GM21381 (cell line): ENCODE results near the gene PLXND1.

Experiments
- ATAC-seq: cut with Tn5 transposase; IDR thresholded peaks from one replicate; pipeline ENCODE4 v1.9.1; 2021; ENCODE audit warnings: mild to moderate bottlenecking, moderate library complexity; ENCODE audit not compliant: unreplicated experiment

Gene PLXND1

DNA sequence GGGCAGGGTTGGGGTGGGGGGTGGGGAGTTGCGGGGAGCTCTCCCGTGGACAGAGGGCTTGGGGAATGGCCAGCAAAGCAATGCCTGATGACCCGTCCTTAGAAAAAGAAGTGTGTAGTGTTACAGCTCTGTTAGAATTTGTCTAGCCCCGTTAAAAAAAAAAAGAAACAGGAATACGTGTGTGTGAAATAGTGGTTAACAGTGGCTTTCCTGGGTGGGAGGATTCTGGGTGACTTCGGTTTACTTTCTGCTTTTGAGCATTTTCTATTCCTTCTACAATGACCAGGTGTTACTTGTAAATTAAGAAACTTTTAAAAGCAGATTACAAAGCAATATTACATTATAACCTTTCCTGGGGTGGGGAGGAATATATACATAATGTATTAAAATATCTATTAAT, 38.5 kb downstream of the PLXND1 start:
- no peak for ATAC-seq

DNA sequence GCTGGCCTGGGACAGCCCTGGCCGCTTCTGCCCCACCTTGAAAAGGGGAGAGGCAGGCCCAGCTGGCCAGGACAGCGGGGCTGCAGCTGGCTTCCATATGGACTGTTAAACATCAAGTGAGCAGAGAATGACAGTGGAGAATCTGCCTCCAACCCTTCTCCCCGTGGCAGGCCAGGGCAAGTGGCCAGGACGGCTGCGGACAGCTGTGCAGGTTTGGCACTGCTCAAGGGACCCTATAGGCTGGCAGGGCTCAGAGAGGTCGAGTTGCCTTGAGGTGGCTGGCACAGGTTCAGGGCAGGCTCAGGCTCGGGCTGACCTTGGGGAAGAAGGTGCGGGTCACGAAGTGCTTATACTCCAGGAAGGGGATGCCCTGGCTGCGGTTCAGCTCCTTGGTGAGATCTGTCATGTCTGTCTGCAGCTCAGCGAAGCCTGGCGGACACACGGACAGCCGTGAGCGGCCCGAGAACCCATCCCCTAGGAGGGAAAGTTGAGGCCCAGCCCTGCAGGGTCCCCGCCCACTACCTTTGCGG, 39.2 kb downstream of the PLXND1 start:
- no peak for ATAC-seq

DNA sequence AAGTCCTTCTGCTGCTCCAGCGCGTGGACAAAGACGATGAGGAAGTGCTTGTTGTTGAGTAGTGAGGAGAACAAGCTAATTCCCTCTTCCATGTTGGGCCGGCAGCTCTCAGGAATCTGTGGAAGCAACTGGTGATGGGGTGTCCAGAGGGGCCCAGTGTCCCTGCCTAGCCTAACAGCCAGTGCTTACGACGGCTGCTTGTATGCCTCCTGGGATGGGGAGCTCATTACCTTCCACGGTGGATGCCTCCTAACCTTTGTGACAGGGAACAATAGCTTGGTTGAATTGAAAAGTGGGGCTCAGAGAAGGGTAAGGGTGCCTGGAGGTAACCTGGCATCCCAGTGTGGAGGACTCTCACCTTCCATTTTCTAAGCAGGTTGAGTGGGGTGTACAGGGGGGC, 40.6 kb downstream of the PLXND1 start:
- no peak for ATAC-seq

DNA sequence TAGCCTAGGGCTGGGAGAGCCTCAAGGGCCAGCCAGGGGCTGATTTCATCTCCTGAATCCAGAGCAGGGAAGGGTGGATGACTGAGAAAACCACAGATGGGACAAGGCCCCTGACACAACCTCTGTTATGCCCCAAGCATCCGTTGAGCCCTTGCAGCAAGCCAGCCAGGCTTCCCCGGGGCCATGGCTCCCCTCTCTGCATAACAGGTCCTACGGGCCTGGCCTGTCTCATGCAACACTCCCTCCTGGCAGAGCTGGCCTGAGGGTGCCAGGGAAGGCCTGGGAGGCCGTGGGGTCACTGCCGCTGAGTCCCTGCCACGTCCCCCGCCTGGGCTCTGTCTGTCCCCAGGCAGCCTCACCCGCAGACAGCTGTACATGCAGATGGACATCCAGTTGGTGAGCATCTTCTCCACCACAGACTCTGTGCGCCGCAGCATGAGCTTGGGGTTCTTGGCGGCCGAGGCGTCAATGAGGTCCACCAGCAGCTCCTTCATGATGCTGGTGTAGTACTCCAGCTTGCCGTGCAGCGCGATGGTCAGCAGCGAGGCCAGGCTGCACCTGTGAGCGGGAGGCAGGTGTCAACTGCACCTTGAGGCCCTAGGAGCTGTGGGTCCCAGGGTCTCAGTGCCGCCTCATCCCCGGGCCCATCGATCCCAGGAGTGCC, 41.4 kb downstream of the PLXND1 start:
- ATAC-seq, result no peak

DNA sequence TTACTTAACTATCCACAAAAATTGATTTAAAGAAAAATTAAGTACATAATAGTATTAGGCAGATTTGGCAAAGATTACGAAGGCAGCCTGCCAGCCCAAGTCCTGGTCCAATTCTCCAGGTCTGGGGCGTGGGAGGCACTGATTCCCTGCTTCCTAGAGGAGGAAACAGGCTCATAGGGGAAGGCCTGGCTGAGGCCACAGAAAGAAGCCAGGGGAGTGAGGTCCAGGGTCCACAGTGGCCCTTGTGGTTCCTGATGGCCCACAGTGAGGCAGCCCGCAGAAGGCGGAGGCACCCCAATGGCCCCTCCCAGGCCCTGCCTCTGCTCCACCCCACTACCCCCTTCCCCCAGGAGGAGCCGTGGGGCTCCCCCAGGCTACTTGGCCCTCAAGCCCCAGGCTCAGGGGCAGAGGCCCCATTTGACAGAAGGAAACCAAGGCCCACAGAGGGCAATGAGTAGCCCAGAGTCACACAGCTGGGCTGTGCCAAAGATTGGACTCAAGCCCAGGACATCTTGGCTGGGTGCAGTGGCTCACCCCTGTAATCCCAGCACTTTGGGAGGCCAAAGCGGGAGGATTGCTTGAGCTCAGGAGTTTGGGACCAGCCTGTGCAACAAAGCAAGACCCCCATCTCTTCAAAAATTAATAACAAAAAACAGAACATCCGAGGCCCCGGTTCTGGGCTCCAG, 42.5 kb downstream of the PLXND1 start:
- no peak for ATAC-seq

DNA sequence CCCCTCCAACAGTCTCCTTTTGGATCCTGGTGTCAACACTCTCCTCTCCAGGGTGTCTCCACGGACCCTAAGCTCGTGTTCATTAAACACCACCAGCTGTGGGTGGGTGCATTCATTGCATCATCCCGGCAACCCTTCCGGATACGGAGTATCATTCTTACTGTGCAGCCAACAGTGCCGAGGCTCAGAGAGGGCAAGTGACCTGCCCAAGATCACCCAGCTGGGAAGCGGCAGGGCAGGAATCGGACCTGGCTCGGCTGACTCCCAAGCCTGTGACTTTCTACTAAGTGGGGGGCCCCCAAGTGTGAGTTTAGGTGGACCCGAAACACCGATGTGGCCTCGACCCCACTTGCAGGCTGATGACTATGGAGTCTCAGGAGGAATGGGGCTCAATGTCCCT, 43.1 kb downstream of the PLXND1 start:
- ATAC-seq, result no peak

DNA sequence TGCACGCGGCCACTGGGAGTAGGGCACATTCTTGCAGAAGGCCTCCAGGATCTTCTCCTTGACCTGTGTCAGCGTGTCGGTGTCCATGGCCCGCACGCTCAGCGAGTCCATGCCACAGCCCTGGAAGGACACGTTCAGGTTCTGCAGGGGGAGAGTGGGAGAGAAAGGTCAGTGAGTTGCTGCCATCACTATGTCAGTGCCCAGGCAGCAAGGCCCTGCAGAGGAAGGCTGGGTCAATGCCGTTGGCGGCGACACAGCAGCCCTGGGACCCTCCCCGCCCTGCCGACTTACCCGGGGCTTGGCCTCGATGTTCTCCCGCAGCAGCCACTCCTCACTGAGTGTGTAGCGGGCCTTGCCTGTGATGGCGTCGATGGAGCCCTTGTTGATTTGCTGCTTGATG, 43.7 kb downstream of the PLXND1 start:
- ATAC-seq, result no peak

DNA sequence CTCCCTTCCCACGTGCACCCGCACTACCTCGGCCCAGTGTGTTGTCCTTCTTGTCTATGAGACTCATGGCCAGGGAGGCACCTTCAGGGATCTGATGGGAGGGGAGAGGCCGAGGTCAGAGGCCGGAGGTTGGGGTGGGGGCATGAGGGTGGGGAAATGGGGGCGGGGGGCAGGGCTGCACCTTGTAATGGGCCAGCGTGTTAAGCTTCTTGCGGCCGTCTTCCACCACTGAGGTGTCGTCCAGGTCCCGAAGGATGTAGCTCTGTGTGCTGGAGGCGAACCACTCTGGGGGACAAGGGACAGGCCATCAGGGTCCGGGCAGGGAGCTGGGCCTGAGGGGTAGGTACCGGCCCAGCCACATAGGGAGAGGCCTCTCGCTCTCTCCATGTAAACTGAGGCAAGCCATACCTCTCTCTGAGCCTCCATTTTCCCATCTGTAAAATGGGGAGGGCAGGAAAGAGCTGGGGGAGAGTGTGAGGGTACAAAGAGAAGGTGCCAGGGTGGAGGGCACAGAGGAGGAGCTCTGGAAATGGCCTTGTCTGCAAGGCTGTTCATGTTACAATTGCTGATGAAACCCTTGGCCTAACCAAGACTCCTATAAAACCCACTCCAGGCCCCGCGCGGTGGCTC, 44.7 kb downstream of the PLXND1 start:
- no peak for ATAC-seq

DNA sequence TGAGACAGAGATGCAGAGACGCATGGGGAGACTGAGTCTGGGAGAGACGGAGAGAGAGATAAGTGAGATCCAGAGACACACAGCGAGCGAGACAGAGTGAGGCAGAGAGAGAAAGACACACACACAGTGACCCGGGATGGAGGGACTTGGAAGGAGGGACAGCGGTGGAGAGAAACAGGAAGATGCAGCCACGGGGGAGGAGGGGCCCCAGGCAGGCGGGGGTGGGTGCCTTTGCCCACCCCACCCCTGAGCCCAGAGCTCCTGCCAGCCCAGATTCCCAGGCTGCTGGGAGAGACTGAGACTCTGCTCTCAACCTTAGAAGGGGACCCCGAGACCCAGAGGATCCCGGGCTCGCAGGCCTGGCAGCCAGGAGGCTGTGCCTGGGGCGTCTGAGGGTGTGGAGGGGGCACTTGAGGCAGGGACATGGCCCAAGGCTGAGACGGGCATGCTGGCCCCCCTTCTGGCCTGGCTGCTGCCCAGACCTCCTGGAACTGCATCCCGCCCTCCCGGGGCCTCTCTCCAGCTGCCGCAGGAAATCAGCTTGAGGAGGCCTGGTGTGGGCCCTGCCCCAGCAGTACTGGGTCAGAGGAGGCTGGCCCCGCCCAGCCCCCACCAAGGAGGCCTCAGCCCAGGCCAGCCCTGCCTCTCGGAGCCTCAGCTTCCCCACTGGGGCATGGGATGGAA, 45.4 kb downstream of the PLXND1 start:
- ATAC-seq, result no peak

DNA sequence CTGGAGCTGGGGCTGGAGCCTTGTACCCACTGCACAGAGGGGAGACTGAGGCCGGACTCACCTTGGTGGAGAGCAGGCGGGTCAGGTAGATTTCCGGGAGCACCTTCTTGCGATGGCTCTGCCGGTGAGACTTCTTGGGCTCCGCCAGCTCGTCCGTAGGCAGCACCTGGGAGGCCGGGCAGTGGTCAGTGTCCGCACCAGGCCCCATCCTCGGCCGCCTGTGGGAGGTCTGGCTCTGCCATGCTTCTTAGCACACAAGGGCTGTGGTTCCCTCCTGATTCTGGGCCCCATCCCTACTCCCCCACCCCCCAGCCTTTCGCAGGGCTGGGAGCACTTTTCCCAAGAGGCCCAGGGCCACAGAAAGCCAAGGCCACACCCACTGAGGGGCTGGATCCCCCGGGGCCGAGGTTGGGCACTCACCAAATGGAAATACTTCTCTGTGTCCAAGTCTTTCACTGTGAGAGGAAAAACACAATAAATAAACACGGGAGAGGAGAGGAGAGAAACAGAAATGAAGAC, 46.1 kb downstream of the PLXND1 start:
- ATAC-seq, result no peak

DNA sequence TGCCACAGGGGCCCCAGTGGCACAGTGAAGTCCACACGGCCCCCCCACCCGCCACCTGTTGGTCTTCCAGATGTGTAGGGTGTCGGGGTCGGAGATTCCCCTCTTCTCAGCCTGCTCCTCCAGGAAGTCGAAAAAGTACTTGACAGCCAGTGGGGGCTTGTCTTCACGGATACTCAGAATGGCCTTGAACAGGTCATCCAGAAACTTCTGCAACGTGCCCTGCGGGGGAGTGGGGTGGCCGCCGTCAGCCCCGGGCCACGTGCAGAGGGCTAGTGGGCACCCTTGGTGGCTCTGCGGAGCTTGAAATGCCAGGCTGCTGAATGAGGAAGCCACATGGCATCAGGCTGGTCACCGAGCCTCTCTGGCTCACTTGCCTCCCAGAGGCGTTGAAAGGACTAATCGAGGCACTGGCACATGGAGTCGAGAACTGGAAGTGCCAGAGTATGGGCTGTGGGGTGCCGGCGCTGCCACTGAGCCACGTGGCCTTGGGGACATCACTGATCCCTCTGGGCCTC, 46.9 kb downstream of the PLXND1 start:
- no peak for ATAC-seq

DNA sequence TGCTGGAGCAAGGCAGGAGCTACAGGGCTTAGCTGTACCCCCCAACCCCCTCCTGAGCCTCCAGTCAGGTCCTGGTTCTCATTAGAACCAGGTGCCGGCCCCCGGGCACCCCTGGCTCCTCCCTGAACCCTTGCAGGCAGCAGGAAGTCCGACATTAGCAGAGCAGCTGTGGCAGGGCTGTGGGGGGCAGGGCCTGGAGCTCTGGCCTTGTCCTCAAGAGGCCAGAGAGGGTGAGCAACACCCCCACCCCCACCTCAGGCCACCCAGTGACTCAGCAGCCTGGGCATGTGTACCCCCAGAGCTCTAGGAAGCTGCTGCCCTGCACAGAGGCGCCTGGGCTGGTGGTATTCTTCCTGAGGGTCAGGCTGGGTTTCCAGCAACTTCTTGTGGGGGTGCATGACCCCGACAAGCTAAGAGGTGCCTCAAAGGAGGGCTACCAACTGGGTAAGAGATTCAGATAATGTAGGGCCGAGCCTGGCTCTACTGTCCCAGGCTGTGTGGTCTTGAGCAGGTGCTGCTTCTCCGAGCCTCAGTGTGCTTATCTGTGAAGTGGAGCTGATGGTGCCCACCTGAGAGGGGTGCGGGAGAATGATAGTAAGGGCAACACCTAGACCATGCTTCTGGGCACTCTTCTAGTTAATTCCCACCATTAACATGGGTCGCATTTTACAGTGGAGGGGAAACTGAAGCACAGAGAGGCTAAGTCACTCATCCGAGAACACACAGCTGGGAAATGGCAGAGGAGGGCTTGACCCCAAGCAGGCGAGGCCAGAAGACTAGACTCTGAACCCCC, 47.5 kb downstream of the PLXND1 start:
- no peak for ATAC-seq

DNA sequence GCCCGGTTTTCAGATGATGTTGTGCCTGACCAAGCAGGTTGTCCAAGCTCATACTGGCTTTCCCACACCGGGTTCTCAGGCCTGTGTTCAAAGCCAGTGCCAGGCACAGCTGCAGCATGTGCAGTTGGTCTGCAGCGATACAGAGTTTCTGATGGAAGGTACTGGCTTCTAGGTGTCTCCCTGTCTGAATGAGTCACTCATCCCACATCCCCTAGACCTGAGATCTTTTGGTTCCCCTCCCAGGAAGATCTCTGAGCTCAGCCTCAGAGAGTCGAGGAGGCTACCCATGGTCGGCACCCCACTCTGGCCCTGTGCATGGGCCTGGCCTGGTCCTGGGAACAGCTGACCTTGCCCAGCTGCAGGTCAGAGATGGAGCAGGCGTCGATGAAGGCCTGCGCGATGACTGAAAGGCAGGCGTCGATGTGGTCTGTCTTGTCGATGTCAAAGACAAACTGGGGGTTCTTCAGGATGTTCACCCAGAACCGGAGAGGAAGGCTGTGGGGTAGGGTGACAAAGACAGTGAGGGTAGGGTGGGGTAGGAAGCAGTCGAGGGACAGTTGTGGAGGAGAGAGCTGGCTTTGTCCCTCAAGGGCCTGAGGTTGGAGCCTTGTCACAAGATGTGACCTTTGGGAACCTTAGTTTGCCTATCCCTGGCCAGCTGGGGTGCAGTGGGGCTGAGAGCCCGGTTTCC, 48.2 kb downstream of the PLXND1 start:
- no peak for ATAC-seq

DNA sequence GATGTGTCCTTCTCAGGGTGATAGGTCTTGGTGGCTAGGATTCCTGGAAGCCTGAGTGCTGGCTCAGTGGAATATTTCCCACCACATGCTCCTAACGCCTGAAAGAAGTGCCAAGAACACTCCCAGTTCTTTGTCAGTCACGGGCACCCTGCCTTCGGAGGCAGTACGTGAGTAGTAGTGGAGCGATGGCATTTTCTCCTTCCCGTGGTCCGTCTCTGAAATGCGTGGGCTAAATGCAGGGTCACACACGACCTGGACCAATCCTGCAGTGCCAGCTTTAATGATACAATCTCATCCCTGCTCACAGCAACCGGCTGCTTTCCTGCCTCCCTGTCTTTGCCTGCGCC, 49.0 kb downstream of the PLXND1 start:
- ATAC-seq, result no peak

DNA sequence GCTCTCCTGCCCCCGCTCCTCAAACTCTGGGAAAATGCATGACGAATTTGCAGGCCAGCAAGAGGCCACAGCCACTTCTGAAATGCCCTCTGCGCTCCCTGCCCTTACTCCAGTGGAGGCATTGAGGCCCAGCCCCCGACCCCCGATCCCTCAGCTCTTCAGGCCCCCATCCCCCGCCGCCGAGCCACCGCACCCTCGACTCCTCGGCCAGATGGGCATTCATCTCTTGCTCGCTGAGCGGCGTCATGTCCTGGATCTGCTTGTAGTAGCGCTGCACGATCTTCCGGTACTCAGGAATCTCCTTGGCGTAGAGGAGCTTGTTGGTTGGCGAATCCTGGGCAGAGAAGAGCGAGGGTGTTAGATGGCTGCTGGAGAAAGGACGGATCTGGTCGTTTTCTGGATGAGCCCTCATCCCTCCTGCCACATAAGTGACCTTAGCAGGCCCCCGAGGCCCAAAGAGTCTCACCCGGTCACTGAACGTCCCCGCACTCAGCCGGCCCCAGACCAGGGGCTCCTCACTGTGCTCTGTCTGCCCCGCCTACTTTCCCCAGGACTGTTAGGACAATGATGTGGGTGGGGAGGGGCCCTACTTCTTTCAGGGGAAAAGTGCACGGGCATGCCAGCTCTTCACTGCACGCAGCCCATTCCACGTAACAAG, 49.5 kb downstream of the PLXND1 start:
- no peak for ATAC-seq

DNA sequence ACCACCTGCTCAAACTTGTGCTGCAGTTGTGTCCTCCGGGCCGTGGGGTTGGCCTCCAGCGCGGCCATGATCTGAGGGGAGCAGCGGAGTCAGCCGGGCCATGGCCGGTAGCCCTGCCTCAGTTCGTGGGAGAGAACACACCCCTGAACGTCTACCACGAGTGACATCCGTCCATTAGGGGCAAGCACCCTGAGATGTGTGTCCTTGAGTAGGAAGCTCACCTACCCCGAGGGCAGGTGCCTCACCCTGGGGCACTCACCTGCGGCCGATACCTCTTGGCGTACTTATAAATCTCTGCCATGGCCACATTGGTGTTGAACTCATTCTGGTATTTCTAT, 50.1 kb downstream of the PLXND1 start:
- ATAC-seq, result no peak

DNA sequence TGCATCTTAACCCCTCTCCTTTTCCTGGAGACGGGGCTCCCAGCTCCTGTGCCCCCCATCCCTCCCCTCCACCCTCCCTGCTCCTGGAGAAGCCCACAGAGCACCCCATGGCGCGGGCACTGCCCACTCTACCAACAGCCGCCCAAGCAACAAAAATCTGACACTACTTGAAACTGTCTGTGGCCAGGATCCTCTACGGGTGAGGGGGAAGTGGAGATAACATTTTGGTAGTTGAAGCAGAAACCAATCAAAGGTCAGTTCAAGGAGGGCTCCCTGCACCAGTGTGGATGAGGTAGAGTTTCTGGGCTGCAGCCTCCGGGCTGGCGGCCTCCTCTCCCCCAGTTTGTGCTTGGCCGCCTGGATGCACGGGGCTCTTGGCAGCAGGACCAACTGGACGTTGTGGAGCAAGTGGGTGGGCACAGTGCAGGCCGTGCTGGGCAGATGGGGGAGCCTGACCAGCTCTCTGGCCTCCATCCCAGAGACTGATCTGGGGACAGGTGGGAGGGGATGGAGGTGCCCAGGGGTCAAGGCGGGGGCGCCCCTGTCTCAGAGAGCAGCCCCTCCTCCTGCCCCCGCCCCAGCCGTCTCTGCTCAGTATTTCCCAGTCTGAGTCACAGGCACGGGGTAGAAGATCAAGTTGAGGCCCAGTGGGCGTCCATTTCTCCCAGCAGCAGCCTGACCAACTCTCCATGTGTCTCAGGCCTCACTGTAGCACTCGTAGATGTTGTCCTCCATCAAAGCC, 50.7 kb downstream of the PLXND1 start:
- no peak for ATAC-seq

DNA sequence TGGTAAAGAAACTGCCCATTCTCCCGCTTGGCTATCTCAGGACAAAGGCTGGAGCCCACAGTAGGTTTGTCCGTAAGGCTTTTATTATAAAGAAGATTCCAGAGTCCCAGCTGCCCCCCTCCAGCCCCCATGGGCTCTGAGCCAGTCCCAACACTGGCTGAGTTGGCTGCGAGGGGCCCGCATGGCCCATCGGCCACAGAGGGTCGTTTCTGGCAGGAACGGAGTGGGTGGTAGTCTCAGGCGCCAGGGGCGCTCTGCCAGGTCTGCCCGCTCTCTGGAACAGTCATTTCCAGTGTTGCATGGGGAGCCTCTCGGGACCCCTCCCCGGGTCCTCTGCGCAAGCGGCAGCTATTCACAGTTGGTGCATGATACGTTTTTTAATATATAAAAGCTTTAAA, 51.3 kb downstream of the PLXND1 start:
- ATAC-seq, result no peak
